Gastrocnemius medialis (tissue), 4 donors: ENCODE measurements around the gene SYNGR1.

Source experiments
- CTCF ChIP-seq, 5 experiments: fragments of 450-650 bp in 3 of 5; fragments of 200-600 bp in 2 of 5; sonication (generic) in 2 of 5; IDR thresholded peaks in 4 of 5; conservative IDR thresholded peaks in 1 of 5; 1 replicate in 4 of 5; 2 replicates in 1 of 5; pipeline ENCODE4 v1.5.1; 2016 to 2019; ENCODE audit warnings: antibody characterized with exemption in 5 of 5, mild to moderate bottlenecking in 3 of 5, moderate library complexity in 3 of 5
- POLR2A ChIP-seq, 2 donors: fragments of 450-650 bp; IDR thresholded peaks; one replicate each; pipeline ENCODE4 v1.6.1; 2017; ENCODE audit warnings: antibody characterized with exemption in 2 of 2, mild to moderate bottlenecking in 2 of 2, moderate library complexity in 2 of 2

- TF ChIP-seq CTCF (IDR thresholded peaks at IDR 0.05 in 4 of 5, conservative IDR thresholded peaks at IDR 0.05 in 1 of 5) (no peak), POLR2A (IDR thresholded peaks at IDR 0.05) (no peak)
Measured at GRCh38 chr22:39355080-39355479, 5.3 kb downstream of the SYNGR1 start.
